KMS-11 (cell line): Measurements from ENCODE around the gene CMSS1.

Source experiments
- H2AFZ ChIP-seq: fragments of 200-600 bp; sonication (generic); 2 replicates; pipeline ENCODE4 v1.6.1; 2016; ENCODE audit warnings: antibody characterized with exemption, mixed run types, low read depth
- H3K27ac ChIP-seq: fragments of 200-600 bp; sonication (generic); 2 replicates; pipeline ENCODE4 v1.6.1; 2016; ENCODE audit warnings: mild to moderate bottlenecking, mixed run types
- H3K27me3 ChIP-seq: fragments of 200-600 bp; sonication (generic); 2 replicates; pipeline ENCODE4 v1.6.1; 2017; ENCODE audit warnings: mild to moderate bottlenecking, low read depth, mixed run types, moderate library complexity; ENCODE audit not compliant: insufficient read depth
- H3K36me3 ChIP-seq: fragments of 200-600 bp; sonication (generic); 2 replicates; pipeline ENCODE4 v1.6.1; 2017; ENCODE audit warnings: mild to moderate bottlenecking, mixed run types; ENCODE audit not compliant: insufficient read depth
- H3K4me1 ChIP-seq: fragments of 200-600 bp; sonication (generic); 2 replicates; pipeline ENCODE4 v1.6.1; 2016; ENCODE audit warnings: mild to moderate bottlenecking, low read depth, mixed run types; ENCODE audit not compliant: poor library complexity, severe bottlenecking
- H3K4me2 ChIP-seq: fragments of 200-600 bp; sonication (generic); 2 replicates; pipeline ENCODE4 v1.7.0; 2016; ENCODE audit warnings: mild to moderate bottlenecking, mixed run types
- H3K4me3 ChIP-seq: fragments of 200-600 bp; sonication (generic); IDR thresholded peaks from 2 replicates; pipeline ENCODE4 v1.6.1; 2017; ENCODE audit warnings: low read depth, low read length, mixed read lengths; ENCODE audit not compliant: insufficient read depth
- H3K79me2 ChIP-seq: fragments of 200-600 bp; sonication (generic); 2 replicates; pipeline ENCODE4 v1.6.1; 2016; ENCODE audit warnings: low read depth, mixed run types; ENCODE audit not compliant: insufficient read depth
- H3K9ac ChIP-seq: fragments of 200-600 bp; sonication (generic); 2 replicates; pipeline ENCODE4 v1.6.1; 2016; ENCODE audit warnings: mild to moderate bottlenecking, mixed run types
- H4K20me1 ChIP-seq: fragments of 200-600 bp; sonication (generic); 2 replicates; pipeline ENCODE4 v1.6.1; 2016; ENCODE audit warnings: mild to moderate bottlenecking, mixed run types; ENCODE audit not compliant: insufficient read depth
- CTCF ChIP-seq: fragments of 200-600 bp; sonication (generic); conservative IDR thresholded peaks from 2 replicates; pipeline ENCODE4 v1.6.1; 2017; ENCODE audit warnings: low read depth, mild to moderate bottlenecking, antibody characterized with exemption, low read length, moderate library complexity, mixed read lengths

CMSS1 gene

GRCh38 chr3:99971761-99972160 is 154.1 kb downstream of the CMSS1 start:
- no peaks in the 10 kb centered on the region for H4K20me1 ChIP-seq
- H3K4me2 ChIP-seq: no peak overlapping the region
- H3K4me3 ChIP-seq: no peak overlapping the region
- no peaks in the 10 kb centered on the region for H3K27me3 ChIP-seq
- H3K27ac ChIP-seq: no peak overlapping the region
- no peak for TF ChIP-seq CTCF
- no peak overlapping the region for H2AFZ ChIP-seq
- H3K36me3 ChIP-seq: no peaks in the 10 kb centered on the region
- no peaks in the 10 kb centered on the region for H3K4me1 ChIP-seq
- H3K9ac ChIP-seq: no peak overlapping the region
- no peaks in the 10 kb centered on the region for H3K79me2 ChIP-seq

- H3K4me2 ChIP-seq: no peak overlapping the region
- H3K27ac ChIP-seq: no peak overlapping the region
- H2AFZ ChIP-seq: no peak overlapping the region
- no peak for TF ChIP-seq CTCF
- no peak overlapping the region for H3K9ac ChIP-seq
- no peaks in the 10 kb centered on the region for H3K79me2 ChIP-seq
- H4K20me1 ChIP-seq: no peaks in the 10 kb centered on the region
- H3K4me3 ChIP-seq: no peak overlapping the region
- H3K4me1 ChIP-seq: no peaks in the 10 kb centered on the region
- no peaks in the 10 kb centered on the region for H3K36me3 ChIP-seq
- no peaks in the 10 kb centered on the region for H3K27me3 ChIP-seq
These were observed 154.9 kb downstream of the CMSS1 start for GRCh38 chr3:99972380-99973104.

GRCh38 chr3:99974989-99975388 is 157.3 kb downstream of the CMSS1 start:
- H3K79me2 ChIP-seq: no peaks in the 10 kb centered on the region
- H3K36me3 ChIP-seq: no peaks in the 10 kb centered on the region
- no peak overlapping the region for H3K4me3 ChIP-seq
- H3K27ac ChIP-seq: no peak overlapping the region
- no peaks in the 10 kb centered on the region for H3K27me3 ChIP-seq
- no peaks in the 10 kb centered on the region for H3K4me1 ChIP-seq
- no peaks in the 10 kb centered on the region for H4K20me1 ChIP-seq
- H2AFZ ChIP-seq: no peak overlapping the region
- no peak for TF ChIP-seq CTCF
- no peak overlapping the region for H3K4me2 ChIP-seq
- H3K9ac ChIP-seq: no peak overlapping the region

- Histone ChIP-seq H3K4me2 (no peak overlapping the region), H3K4me1 (no peaks in the 10 kb centered on the region), H4K20me1 (no peaks in the 10 kb centered on the region), H3K27ac (no peak overlapping the region), H3K79me2 (no peaks in the 10 kb centered on the region), H2AFZ (no peak overlapping the region), H3K27me3 (no peaks in the 10 kb centered on the region), H3K36me3 (no peaks in the 10 kb centered on the region), H3K4me3 (no peak overlapping the region), H3K9ac (no peak overlapping the region)
- no peak for TF ChIP-seq CTCF
These were observed 158.9 kb downstream of the CMSS1 start for GRCh38 chr3:99976584-99976983.
